Adrenal gland (tissue), 12 donors: ENCODE data around the gene MINDY2. TPM values are rescaled to one million over a fixed set of nuclear protein-coding genes. Genes with fewer than 3 reads are reported as not detected.

Source experiments
- DNase-seq, 7 donors: peaks; one replicate each; pipeline ENCODE4 v3.0.0-alpha.2; 2019 to 2020
- H3K27ac ChIP-seq, 5 donors: fragments of 200-600 bp; sonication (generic) in 4 of 5; 1 replicate in 3 of 5; 2 replicates in 2 of 5; pipeline versions ENCODE4 v1.5.1 to v1.8.0; 2016 to 2020; ENCODE audit warnings: mild to moderate bottlenecking in 1 of 5
- H3K27me3 ChIP-seq: fragments of 200-600 bp; 2 replicates; pipeline ENCODE4 v1.8.0; 2021
- H3K36me3 ChIP-seq, 2 donors: fragments of 200-600 bp; replicated peaks in 1 of 2; 1 replicate in 1 of 2; 2 replicates in 1 of 2; pipeline versions ENCODE4 v1.5.1 to v1.8.0; 2018 to 2022
- H3K4me1 ChIP-seq, 2 donors: fragments of 200-600 bp; replicated peaks in 1 of 2; 1 replicate in 1 of 2; 2 replicates in 1 of 2; pipeline versions ENCODE4 v1.5.1 to v1.8.0; 2018 to 2021
- H3K4me3 ChIP-seq, 4 donors: fragments of 200-600 bp; sonication (generic) in 3 of 4; one replicate each; pipeline ENCODE4 v1.5.1; 2016 to 2018
- H3K9me3 ChIP-seq, 3 donors: fragments of 200-600 bp; sonication (generic) in 1 of 3; replicated peaks in 1 of 3; 1 replicate in 2 of 3; 2 replicates in 1 of 3; pipeline versions ENCODE4 v1.5.1 to v1.8.0; 2016 to 2021
- CTCF ChIP-seq, 6 experiments: fragments of 450-650 bp in 4 of 6; fragments of 200-600 bp in 2 of 6; sonication (generic) in 1 of 6; IDR thresholded peaks; 1 replicate in 5 of 6; 2 replicates in 1 of 6; pipeline versions ENCODE4 v1.5.1 to v1.8.0; 2016 to 2021; ENCODE audit warnings: antibody characterized with exemption in 6 of 6, mild to moderate bottlenecking in 2 of 6, moderate library complexity in 1 of 6
- POLR2A ChIP-seq, 2 donors: fragments of 450-650 bp; IDR thresholded peaks; one replicate each; pipeline ENCODE4 v1.6.1; 2017; ENCODE audit warnings: antibody characterized with exemption in 2 of 2, mild to moderate bottlenecking in 2 of 2, moderate library complexity in 1 of 2
- WGBS, 4 donors: extraction: QIAGEN DNeasy Blood & Tissue Kit in 2 of 4; methylation state at CpG; one replicate each; pipeline versions ENCODE4 v1.1.5 to v1.1.7; 2013 to 2017; 5-methylcytosine and 5-hydroxymethylcytosine counted together
- intact Hi-C, 2 donors: fragments of 100-400 bp; cut with DNase I; formaldehyde crosslinking; loops; one replicate each; pipeline versions ENCODE4 v1.14.1 to v1.15.0; 2022 to 2023
- polyA plus RNA-seq, 3 donors: library from polyadenylated mRNA; stranded (reverse); fragments of 200-250 nt in 2 of 3; fragments of 350-450 nt in 1 of 3; fragmentation: Illumina TruSeq in 1 of 3; extraction: RNeasy Lipid Tissue Mini Kit (QIAGEN cat#74804) in 1 of 3; gene quantifications; one replicate each; pipeline ENCODE4 v1.2.3, GENCODE V29; 2013 to 2014
- total RNA-seq, 9 donors: library from RNA; depleted of rRNA in 4 of 9; stranded (reverse); fragments of >200 nt in 4 of 9; fragments of 120-200 nt in 1 of 9; fragmentation: NEBNext Ultra II Directional in 1 of 9; extraction: Animal tissue kit (Norgen Biotek cat#: 25700) in 1 of 9; gene quantifications; one replicate each; pipeline versions ENCODE4 v1.1.0 to v1.2.4, GENCODE V29; 2013 to 2023
- donor health status: healthy with polysubstance abuse.
- donor health status: Bipolar disorder and iron deficiency.
- donor health status: DM: yes; HTN: yes; CAD: no.
- donor health status: DM: no; HTN: no; CAD: no.
- donor health status: DM: no; HTN: no; CAD: no.
- donor health status: DM: yes; HTN: yes; CAD: no.

The MINDY2 gene
- total and polyA plus RNA-seq, 12 donors = 2.7 to 25.1 (median 12.2) TPM

- no peak overlapping the region for H3K27ac ChIP-seq
- 79 to 92% (median 85%) methylated on average over 5 of the region's 5 CpGs for WGBS, 4 donors
- H3K36me3 ChIP-seq = no peaks in the 10 kb centered on the region
- peaks cover 5 to 9% of the 10 kb centered on the region in 2 donors for H3K4me1 ChIP-seq
- H3K9me3 ChIP-seq = no peaks in the 10 kb centered on the region
- intact Hi-C loops = no loop called here
- H3K27me3 ChIP-seq = no peaks in the 10 kb centered on the region
- no peak overlapping the region for H3K4me3 ChIP-seq
- peak in 1 of 7 donors; percentile 22 for DNase-seq
- TF ChIP-seq POLR2A (IDR thresholded peaks at IDR 0.05) (no peak), CTCF (IDR thresholded peaks at IDR 0.05) (no peak)
Measured at GRCh38 chr15:58731756-58732535, 39.2 kb upstream of the MINDY2 start.

GRCh38 chr15:58732625-58733363 lies 38.3 kb upstream of the MINDY2 start:
- no peak for DNase-seq
- H3K9me3 ChIP-seq = no peaks in the 10 kb centered on the region
- H3K27me3 ChIP-seq = no peaks in the 10 kb centered on the region
- no peak for TF ChIP-seq POLR2A (IDR thresholded peaks at IDR 0.05)
- TF ChIP-seq CTCF (IDR thresholded peaks at IDR 0.05) = no peak
- intact Hi-C loops = no loop called here
- H3K27ac ChIP-seq = no peak overlapping the region
- H3K4me1 ChIP-seq = peaks cover 5 to 12% of the 10 kb centered on the region in 2 donors
- H3K36me3 ChIP-seq = no peaks in the 10 kb centered on the region
- WGBS, 4 donors = 92 to 98% (median 95%) methylated on average over 4 of the region's 4 CpGs
- H3K4me3 ChIP-seq = no peak overlapping the region

GRCh38 chr15:58734859-58735258 lies 36.2 kb upstream of the MINDY2 start:
- Histone ChIP-seq H3K4me3 (no peak overlapping the region), H3K36me3 (no peaks in the 10 kb centered on the region), H3K27me3 (no peaks in the 10 kb centered on the region), H3K9me3 (no peaks in the 10 kb centered on the region), H3K27ac (no peak overlapping the region), H3K4me1 (peaks cover 16 to 24% of the 10 kb centered on the region in 2 donors)
- intact Hi-C loops = no loop called here
- WGBS, 4 donors = 57 to 64% (median 58%) methylated on average over 2 of the region's 2 CpGs
- TF ChIP-seq POLR2A (IDR thresholded peaks at IDR 0.05) (no peak), CTCF (IDR thresholded peaks at IDR 0.05) (no peak)
- no peak for DNase-seq

GRCh38 chr15:58736018-58736643 lies 35.0 kb upstream of the MINDY2 start:
- Histone ChIP-seq H3K27ac (no peak overlapping the region), H3K9me3 (no peaks in the 10 kb centered on the region), H3K36me3 (no peaks in the 10 kb centered on the region), H3K4me3 (no peak overlapping the region), H3K27me3 (no peaks in the 10 kb centered on the region), H3K4me1 (peaks cover 16 to 24% of the 10 kb centered on the region in 2 donors)
- no peak for TF ChIP-seq POLR2A (IDR thresholded peaks at IDR 0.05)
- TF ChIP-seq CTCF (IDR thresholded peaks at IDR 0.05) = no peak
- DNase-seq = no peak
- intact Hi-C loops = no loop called here
- 72 to 79% (median 76%) methylated on average over 2 of the region's 2 CpGs for WGBS, 4 donors
